Measurements from ENCODE around the gene TLR8.

TLR8 gene

DNA sequence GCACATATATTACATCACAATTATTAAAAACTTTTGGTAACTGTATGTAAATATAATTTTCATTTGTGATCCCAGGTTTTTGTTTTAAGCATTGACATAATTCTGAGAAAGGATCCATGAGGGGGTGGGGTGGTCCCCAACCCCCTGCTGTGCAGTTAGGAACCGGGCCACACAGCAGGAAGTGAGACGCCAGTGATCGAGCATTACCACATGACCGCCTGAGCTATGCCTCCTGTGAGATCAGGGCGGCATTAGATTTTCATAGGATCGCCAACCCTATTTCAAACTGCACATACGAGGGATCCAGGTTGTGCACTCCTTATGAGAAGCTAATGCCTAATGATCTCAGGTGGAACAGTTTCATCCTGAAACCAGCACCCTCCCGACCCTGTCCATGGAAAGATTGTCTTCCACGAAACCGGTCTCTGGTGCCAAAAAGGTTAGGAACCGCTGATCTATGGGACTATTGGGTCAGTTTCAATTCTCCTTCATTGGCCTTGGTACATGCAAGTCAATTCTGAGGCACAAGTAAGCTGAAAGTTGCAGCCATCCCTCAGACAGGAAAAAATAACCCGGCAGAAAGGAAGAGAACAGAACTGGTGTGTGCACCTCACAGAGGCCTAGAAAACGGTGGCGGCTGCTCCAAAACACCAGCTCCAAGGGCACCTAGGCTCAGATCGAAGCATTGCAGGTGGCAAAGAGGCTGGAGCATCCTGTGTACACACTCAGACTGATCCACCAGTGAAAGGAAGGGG lies 61.5 kb downstream of the TLR8 start:
- WGBS (ENCODE audit: extremely low coverage, insufficient coverage, insufficient read length) = no CpG with 5 or more reads among the region's 15 CpGs
- H3K9ac ChIP-seq (ENCODE audit: low read length) = no peak overlapping the region
- no peaks in the 10 kb centered on the region for H3K9me3 ChIP-seq (ENCODE audit: insufficient read depth, low read depth, low read length)
- no peak overlapping the region for H3K4ac ChIP-seq (ENCODE audit: low read depth, low read length)
- no peak overlapping the region for H4K8ac ChIP-seq (ENCODE audit: low read depth, low read length)
- no peaks in the 10 kb centered on the region for H3K79me2 ChIP-seq (ENCODE audit: control insufficient read depth, insufficient read depth, low read length, poor library complexity)
- H4K91ac ChIP-seq (ENCODE audit: low read depth, low read length) = no peak overlapping the region
- no peak overlapping the region for H3K4me3 ChIP-seq (ENCODE audit: low read depth, low read length)
- H3K79me1 ChIP-seq (ENCODE audit: low read length) = no peaks in the 10 kb centered on the region
- no peak overlapping the region for H3K27ac ChIP-seq (ENCODE audit: low read depth, low read length)
- H3K36me3 ChIP-seq (ENCODE audit: control insufficient read depth in 1 of 2, insufficient read depth in 2 of 2, low read length in 2 of 2) = no peaks in the 10 kb centered on the region
- H2AFZ ChIP-seq (ENCODE audit: insufficient read depth, low read length, poor library complexity) = no peak overlapping the region
- DNase-seq = no peak
- no peaks in the 10 kb centered on the region for H3K4me1 ChIP-seq (ENCODE audit: control insufficient read depth in 1 of 2, insufficient read depth in 2 of 2, low read length in 2 of 2)
- no peak overlapping the region for H3K23ac ChIP-seq (ENCODE audit: low read length)
- no peak overlapping the region for H2BK12ac ChIP-seq (ENCODE audit: low read length)
- no peak overlapping the region for H3K14ac ChIP-seq (ENCODE audit: low read length)
- H3K18ac ChIP-seq (ENCODE audit: low read length) = no peak overlapping the region
- no peaks in the 10 kb centered on the region for H3K27me3 ChIP-seq (ENCODE audit: insufficient read depth, low read length)
- no peak overlapping the region for H2AK5ac ChIP-seq (ENCODE audit: low read length)
- H3K4me2 ChIP-seq (ENCODE audit: low read length) = no peak overlapping the region
- no peak overlapping the region for H2BK5ac ChIP-seq (ENCODE audit: low read depth, low read length, poor library complexity)
- no peak overlapping the region for H4K12ac ChIP-seq (ENCODE audit: low read depth, low read length)
- H2BK120ac ChIP-seq (ENCODE audit: insufficient read depth, low read length, poor library complexity) = no peak overlapping the region

DNA sequence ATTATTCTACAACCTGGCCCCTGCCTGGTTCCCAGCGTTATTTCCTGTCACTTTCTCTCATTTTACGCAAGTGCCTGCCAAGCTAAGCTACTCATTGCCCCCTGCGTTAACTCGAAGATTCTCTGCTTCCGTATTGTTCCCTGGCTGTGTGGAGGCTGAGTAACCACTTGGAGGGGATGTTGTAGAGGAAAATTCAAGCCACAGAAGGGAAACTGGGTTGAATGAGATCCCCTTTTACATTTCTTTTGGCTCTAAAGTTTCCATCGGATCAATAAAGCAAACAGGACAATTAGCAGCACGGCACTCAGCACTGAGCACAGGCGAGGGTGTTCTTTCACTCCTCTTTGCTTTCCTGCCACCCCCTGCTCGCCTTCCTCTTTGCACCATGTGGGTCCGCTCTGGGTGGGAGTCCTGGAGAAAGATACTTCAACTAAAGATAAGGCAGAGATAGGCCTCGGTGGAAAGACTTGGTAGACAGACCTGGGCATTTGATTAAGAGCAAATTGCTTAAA lies 64.3 kb downstream of the TLR8 start:
- H3K79me1 ChIP-seq (ENCODE audit: low read length) = peaks cover 12% of the 10 kb centered on the region

DNA sequence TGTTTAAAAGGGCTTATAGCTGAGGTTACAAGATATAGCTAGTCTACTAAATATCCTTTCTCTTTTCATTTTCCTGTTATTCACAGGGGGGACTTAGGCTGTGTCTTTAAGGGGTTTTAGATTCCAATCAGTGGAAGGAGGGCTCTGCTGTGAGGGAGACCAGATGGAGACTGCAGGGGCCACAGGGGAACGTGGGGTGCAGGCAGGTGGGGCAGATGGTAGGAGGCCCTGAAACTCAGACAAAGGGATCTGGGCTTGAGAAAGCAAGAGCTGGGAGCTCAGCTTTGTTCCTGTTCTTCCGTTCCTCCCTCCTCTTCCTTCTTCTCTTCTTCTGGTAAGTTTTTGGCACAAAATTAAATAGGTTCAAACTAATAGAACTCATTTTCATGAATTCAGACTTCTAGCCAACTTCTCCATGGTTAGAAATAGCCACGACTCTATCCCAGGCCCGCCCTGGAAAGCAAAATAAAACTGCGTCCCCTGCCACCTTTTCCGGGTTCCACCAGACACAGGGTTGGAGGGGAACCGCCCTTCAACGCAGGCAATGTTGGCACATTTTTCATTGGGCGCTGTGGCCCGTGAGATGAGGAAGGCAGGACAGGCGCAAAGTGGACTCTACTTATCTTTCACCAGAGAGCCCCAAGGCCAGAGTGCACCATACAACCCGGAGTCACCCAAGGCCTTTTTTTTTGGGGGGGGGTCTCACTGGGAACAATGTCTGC lies 65.0 kb downstream of the TLR8 start:
- no peaks in the 10 kb centered on the region for H3K27me3 ChIP-seq (ENCODE audit: insufficient read depth, low read length)
- no peak overlapping the region for H3K9ac ChIP-seq (ENCODE audit: low read length)
- no peak overlapping the region for H3K27ac ChIP-seq (ENCODE audit: low read depth, low read length)
- no peak overlapping the region for H3K4ac ChIP-seq (ENCODE audit: low read depth, low read length)
- no peak overlapping the region for H4K12ac ChIP-seq (ENCODE audit: low read depth, low read length)
- H4K8ac ChIP-seq (ENCODE audit: low read depth, low read length) = no peak overlapping the region
- H3K9me3 ChIP-seq (ENCODE audit: insufficient read depth, low read depth, low read length) = no peaks in the 10 kb centered on the region
- WGBS (ENCODE audit: extremely low coverage, insufficient coverage, insufficient read length) = no CpG with 5 or more reads among the region's 12 CpGs
- no peak overlapping the region for H3K4me3 ChIP-seq (ENCODE audit: low read depth, low read length)
- H2AK5ac ChIP-seq (ENCODE audit: low read length) = no peak overlapping the region
- no peak overlapping the region for H3K14ac ChIP-seq (ENCODE audit: low read length)
- no peak overlapping the region for H3K23ac ChIP-seq (ENCODE audit: low read length)
- H3K79me1 ChIP-seq (ENCODE audit: low read length) = peaks cover 16% of the 10 kb centered on the region
- no peak overlapping the region for H4K91ac ChIP-seq (ENCODE audit: low read depth, low read length)
- H2BK12ac ChIP-seq (ENCODE audit: low read length) = no peak overlapping the region
- DNase-seq = no peak
- no peak overlapping the region for H2AFZ ChIP-seq (ENCODE audit: insufficient read depth, low read length, poor library complexity)
- H3K4me1 ChIP-seq (ENCODE audit: control insufficient read depth in 1 of 2, insufficient read depth in 2 of 2, low read length in 2 of 2) = no peaks in the 10 kb centered on the region
- H2BK120ac ChIP-seq (ENCODE audit: insufficient read depth, low read length, poor library complexity) = peak overlapping the region; percentile 43
- no peaks in the 10 kb centered on the region for H3K36me3 ChIP-seq (ENCODE audit: control insufficient read depth in 1 of 2, insufficient read depth in 2 of 2, low read length in 2 of 2)
- no peak overlapping the region for H3K4me2 ChIP-seq (ENCODE audit: low read length)
- no peak overlapping the region for H2BK5ac ChIP-seq (ENCODE audit: low read depth, low read length, poor library complexity)
- no peak overlapping the region for H3K18ac ChIP-seq (ENCODE audit: low read length)
- H3K79me2 ChIP-seq (ENCODE audit: control insufficient read depth, insufficient read depth, low read length, poor library complexity) = peaks cover 14% of the 10 kb centered on the region

More for the DNA sequence above, 64.3 kb downstream of the TLR8 start:
- Histone ChIP-seq H3K14ac (ENCODE audit: low read length) (no peak overlapping the region), H4K8ac (ENCODE audit: low read depth, low read length) (no peak overlapping the region), H3K27ac (ENCODE audit: low read depth, low read length) (no peak overlapping the region), H2AK5ac (ENCODE audit: low read length) (no peak overlapping the region), H3K23ac (ENCODE audit: low read length) (no peak overlapping the region), H2BK120ac (ENCODE audit: insufficient read depth, low read length, poor library complexity) (no peak overlapping the region), H3K9ac (ENCODE audit: low read length) (no peak overlapping the region), H3K36me3 (ENCODE audit: control insufficient read depth in 1 of 2, insufficient read depth in 2 of 2, low read length in 2 of 2) (no peaks in the 10 kb centered on the region), H3K4me2 (ENCODE audit: low read length) (no peak overlapping the region), H3K4me1 (ENCODE audit: control insufficient read depth in 1 of 2, insufficient read depth in 2 of 2, low read length in 2 of 2) (no peaks in the 10 kb centered on the region), H4K91ac (ENCODE audit: low read depth, low read length) (no peak overlapping the region), H2BK12ac (ENCODE audit: low read length) (no peak overlapping the region), H3K4me3 (ENCODE audit: low read depth, low read length) (no peak overlapping the region), H3K27me3 (ENCODE audit: insufficient read depth, low read length) (no peaks in the 10 kb centered on the region), H3K18ac (ENCODE audit: low read length) (no peak overlapping the region), H4K12ac (ENCODE audit: low read depth, low read length) (no peak overlapping the region), H2BK5ac (ENCODE audit: low read depth, low read length, poor library complexity) (no peak overlapping the region), H3K4ac (ENCODE audit: low read depth, low read length) (no peak overlapping the region), H3K9me3 (ENCODE audit: insufficient read depth, low read depth, low read length) (no peaks in the 10 kb centered on the region), H3K79me2 (ENCODE audit: control insufficient read depth, insufficient read depth, low read length, poor library complexity) (peaks cover 10% of the 10 kb centered on the region), H2AFZ (ENCODE audit: insufficient read depth, low read length, poor library complexity) (no peak overlapping the region)
- DNase-seq = peak in 1 of 2 donors; percentile 14
- WGBS (ENCODE audit: extremely low coverage, insufficient coverage, insufficient read length) = no CpG with 5 or more reads among the region's 11 CpGs

DNA sequence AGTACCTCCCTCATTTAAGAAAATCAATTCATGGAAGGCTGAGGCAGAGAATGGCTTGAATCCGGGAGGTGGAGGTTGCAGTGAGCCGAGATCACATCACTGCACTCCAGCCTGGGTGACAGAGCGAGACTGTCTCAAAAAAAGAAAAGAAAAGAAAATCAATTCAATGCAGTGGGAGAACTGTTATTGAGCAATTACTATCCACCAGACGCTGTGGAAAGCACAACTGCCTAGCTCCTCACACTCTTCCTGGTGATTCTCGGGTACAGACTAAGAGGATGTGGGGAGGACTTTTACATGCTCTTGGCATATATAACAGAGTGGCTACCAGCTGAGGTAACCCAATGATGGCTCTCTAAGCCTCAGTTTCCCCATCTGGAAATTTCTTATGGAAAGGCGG lies 65.8 kb downstream of the TLR8 start:
- Histone ChIP-seq H2AK5ac (ENCODE audit: low read length) (no peak overlapping the region), H3K4ac (ENCODE audit: low read depth, low read length) (no peak overlapping the region), H2BK12ac (ENCODE audit: low read length) (no peak overlapping the region), H3K23ac (ENCODE audit: low read length) (no peak overlapping the region), H3K27me3 (ENCODE audit: insufficient read depth, low read length) (no peaks in the 10 kb centered on the region), H4K12ac (ENCODE audit: low read depth, low read length) (no peak overlapping the region), H4K8ac (ENCODE audit: low read depth, low read length) (no peak overlapping the region), H3K27ac (ENCODE audit: low read depth, low read length) (no peak overlapping the region), H2AFZ (ENCODE audit: insufficient read depth, low read length, poor library complexity) (no peak overlapping the region), H3K18ac (ENCODE audit: low read length) (no peak overlapping the region), H3K9ac (ENCODE audit: low read length) (no peak overlapping the region), H3K36me3 (ENCODE audit: control insufficient read depth in 1 of 2, insufficient read depth in 2 of 2, low read length in 2 of 2) (no peaks in the 10 kb centered on the region), H3K4me1 (ENCODE audit: control insufficient read depth in 1 of 2, insufficient read depth in 2 of 2, low read length in 2 of 2) (no peaks in the 10 kb centered on the region), H3K14ac (ENCODE audit: low read length) (no peak overlapping the region), H2BK120ac (ENCODE audit: insufficient read depth, low read length, poor library complexity) (no peak overlapping the region), H2BK5ac (ENCODE audit: low read depth, low read length, poor library complexity) (no peak overlapping the region), H3K9me3 (ENCODE audit: insufficient read depth, low read depth, low read length) (no peaks in the 10 kb centered on the region), H3K79me2 (ENCODE audit: control insufficient read depth, insufficient read depth, low read length, poor library complexity) (peaks cover 14% of the 10 kb centered on the region), H4K91ac (ENCODE audit: low read depth, low read length) (no peak overlapping the region), H3K4me2 (ENCODE audit: low read length) (no peak overlapping the region), H3K4me3 (ENCODE audit: low read depth, low read length) (no peak overlapping the region), H3K79me1 (ENCODE audit: low read length) (peaks cover 16% of the 10 kb centered on the region)
- WGBS (ENCODE audit: extremely low coverage, insufficient coverage, insufficient read length) = no CpG with 5 or more reads among the region's 6 CpGs
- DNase-seq = no peak

Measured in trophoblast cell (in vitro differentiated cells and primary cell).